Inferior parietal cortex (tissue), 1 donor: ENCODE results near the gene DNAH9.

Source experiments
- DNase-seq: peaks from one replicate; pipeline ENCODE4 v3.0.0-alpha.2; 2016; ENCODE audit errors: extremely low spot score

DNAH9 gene

GRCh38 chr17:11589716-11590115 lies 8.6 kb upstream of the DNAH9 start:
- no peak for DNase-seq

GRCh38 chr17:11601661-11602060 lies 3.4 kb downstream of the DNAH9 start:
- no peak for DNase-seq

GRCh38 chr17:11608396-11608795 lies 10.1 kb downstream of the DNAH9 start:
- DNase-seq, result peak; percentile 3

- DNase-seq, result no peak
These were observed 12.8 kb downstream of the DNAH9 start for GRCh38 chr17:11610999-11611566.

GRCh38 chr17:11612956-11613355 lies 14.7 kb downstream of the DNAH9 start:
- no peak for DNase-seq

GRCh38 chr17:11618861-11619566 lies 20.7 kb downstream of the DNAH9 start:
- DNase-seq, result no peak

- no peak for DNase-seq
These were observed 24.2 kb downstream of the DNAH9 start for GRCh38 chr17:11622492-11622891.

GRCh38 chr17:11624976-11625375 lies 26.7 kb downstream of the DNAH9 start:
- no peak for DNase-seq

- DNase-seq, result no peak
These were observed 27.6 kb downstream of the DNAH9 start for GRCh38 chr17:11625878-11626277.

- no peak for DNase-seq
These were observed 29.2 kb downstream of the DNAH9 start for GRCh38 chr17:11627301-11627940.

GRCh38 chr17:11628374-11628773 lies 30.1 kb downstream of the DNAH9 start:
- DNase-seq, result no peak

- DNase-seq, result no peak
These were observed 30.6 kb downstream of the DNAH9 start for GRCh38 chr17:11628831-11629230.

GRCh38 chr17:11636771-11637170 lies 38.5 kb downstream of the DNAH9 start:
- no peak for DNase-seq

GRCh38 chr17:11637796-11638195 lies 39.5 kb downstream of the DNAH9 start:
- DNase-seq, result no peak

GRCh38 chr17:11638700-11639265 lies 40.5 kb downstream of the DNAH9 start:
- DNase-seq, result no peak

GRCh38 chr17:11639736-11640462 lies 41.6 kb downstream of the DNAH9 start:
- DNase-seq, result no peak

- DNase-seq, result no peak
These were observed 42.2 kb downstream of the DNAH9 start for GRCh38 chr17:11640463-11640814.

- no peak for DNase-seq
These were observed 43.4 kb downstream of the DNAH9 start for GRCh38 chr17:11641521-11642275.

- DNase-seq, result peak; percentile 22
These were observed 44.4 kb downstream of the DNAH9 start for GRCh38 chr17:11642655-11643054.

GRCh38 chr17:11643851-11644250 lies 45.6 kb downstream of the DNAH9 start:
- DNase-seq, result no peak
